GM12865 (cell line): ENCODE results near the gene GAS6.

Experiments used
- DNase-seq: peaks from one replicate; pipeline ENCODE4 v3.0.0; 2010; ENCODE audit warnings: low read depth
- H3K4me3 ChIP-seq: 2 replicates; pipeline ENCODE4 v1.5.1; 2011; ENCODE audit warnings: mild to moderate bottlenecking, low read depth, low read length, control low read depth
- TF ChIP-seq, protein P1 (sequence below): IDR thresholded peaks from 2 replicates; pipeline ENCODE4 v1.5.1; 2011; ENCODE audit warnings: low read length, control low read depth, low read depth, inconsistent platforms; ENCODE audit not compliant: insufficient read depth; ENCODE audit errors: missing control alignments

Gene GAS6

DNA sequence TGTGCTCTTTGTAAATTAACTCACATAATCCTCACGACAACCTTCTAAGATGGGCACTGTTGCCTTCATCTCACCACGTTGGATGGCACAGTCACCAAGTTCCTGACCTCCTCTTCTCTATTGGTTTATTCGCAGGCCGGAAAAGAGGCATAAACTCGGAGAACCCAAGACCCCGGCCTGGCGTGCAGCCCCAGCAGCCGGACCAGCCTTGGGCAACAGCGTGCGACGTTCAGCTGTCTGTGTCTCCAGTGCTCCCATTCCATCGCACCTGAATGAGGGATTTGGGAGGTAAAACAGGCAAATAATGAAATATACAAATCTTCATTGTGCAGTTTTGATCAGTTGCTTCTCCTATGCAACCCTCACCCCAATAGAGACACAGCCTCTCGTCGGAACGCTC, 34.5 kb upstream of the GAS6 start:
- TF ChIP-seq, protein P1, sequence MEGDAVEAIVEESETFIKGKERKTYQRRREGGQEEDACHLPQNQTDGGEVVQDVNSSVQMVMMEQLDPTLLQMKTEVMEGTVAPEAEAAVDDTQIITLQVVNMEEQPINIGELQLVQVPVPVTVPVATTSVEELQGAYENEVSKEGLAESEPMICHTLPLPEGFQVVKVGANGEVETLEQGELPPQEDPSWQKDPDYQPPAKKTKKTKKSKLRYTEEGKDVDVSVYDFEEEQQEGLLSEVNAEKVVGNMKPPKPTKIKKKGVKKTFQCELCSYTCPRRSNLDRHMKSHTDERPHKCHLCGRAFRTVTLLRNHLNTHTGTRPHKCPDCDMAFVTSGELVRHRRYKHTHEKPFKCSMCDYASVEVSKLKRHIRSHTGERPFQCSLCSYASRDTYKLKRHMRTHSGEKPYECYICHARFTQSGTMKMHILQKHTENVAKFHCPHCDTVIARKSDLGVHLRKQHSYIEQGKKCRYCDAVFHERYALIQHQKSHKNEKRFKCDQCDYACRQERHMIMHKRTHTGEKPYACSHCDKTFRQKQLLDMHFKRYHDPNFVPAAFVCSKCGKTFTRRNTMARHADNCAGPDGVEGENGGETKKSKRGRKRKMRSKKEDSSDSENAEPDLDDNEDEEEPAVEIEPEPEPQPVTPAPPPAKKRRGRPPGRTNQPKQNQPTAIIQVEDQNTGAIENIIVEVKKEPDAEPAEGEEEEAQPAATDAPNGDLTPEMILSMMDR, result no peak
- DNase-seq, result no peak
- H3K4me3 ChIP-seq, result no peak overlapping the region

GRCh38 chr13:113897966-113898365, 34.1 kb upstream of the GAS6 start:
- DNase-seq, result no peak
- H3K4me3 ChIP-seq, result no peak overlapping the region
- TF ChIP-seq, protein P1, result no peak

DNA sequence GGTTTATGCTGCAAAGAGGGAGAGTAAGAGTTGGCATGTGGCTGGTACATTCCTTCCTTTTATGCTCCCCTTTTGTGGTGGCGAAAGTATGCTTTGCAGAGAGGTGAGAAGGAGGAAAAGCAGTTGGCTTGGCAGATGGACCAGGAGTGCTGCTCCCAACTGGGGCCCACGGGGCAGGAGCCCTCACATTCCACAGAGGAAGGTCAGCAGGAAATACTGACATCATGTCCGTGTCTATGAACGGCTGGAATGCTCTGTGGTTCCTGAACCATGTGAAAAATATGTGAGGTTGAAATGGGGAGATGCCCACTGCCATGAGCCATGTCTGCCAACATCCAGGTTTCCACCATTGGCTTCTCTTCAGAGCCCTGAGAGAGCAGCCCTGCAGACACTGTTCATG, 33.3 kb upstream of the GAS6 start:
- TF ChIP-seq, protein P1, result no peak
- DNase-seq, result no peak
- H3K4me3 ChIP-seq, result no peak overlapping the region

GRCh38 chr13:113895436-113895835, 31.6 kb upstream of the GAS6 start:
- H3K4me3 ChIP-seq, result no peak overlapping the region
- TF ChIP-seq, protein P1, result no peak
- no peak for DNase-seq

- H3K4me3 ChIP-seq, result no peak overlapping the region
- TF ChIP-seq, protein P1, result no peak
- no peak for DNase-seq
Measured at GRCh38 chr13:113890774-113891480, 27.1 kb upstream of the GAS6 start.

- no peak for DNase-seq
- TF ChIP-seq, protein P1, result no peak
- no peak overlapping the region for H3K4me3 ChIP-seq
Measured at GRCh38 chr13:113889467-113889866, 25.6 kb upstream of the GAS6 start.
